ENCODE data around the gene MPP3. TPM values are rescaled to one million over a fixed set of nuclear protein-coding genes. Genes with fewer than 3 reads are reported as not detected.

MPP3 gene
- total RNA-seq, 1 donor from 2014 or later = 4.1 TPM

GRCh38 chr17:43841282-43841681 lies 8.3 kb upstream of the MPP3 start:
- DNase-seq (ENCODE audit: low read depth) = no peak
- no peaks in the 10 kb centered on the region for H3K27me3 ChIP-seq (ENCODE audit: control insufficient read depth, insufficient read depth, low read length)
- H3K36me3 ChIP-seq (ENCODE audit: control insufficient read depth, insufficient read depth, low read length) = no peaks in the 10 kb centered on the region
- no peak for TF ChIP-seq CTCF (IDR thresholded peaks at IDR 0.05; ENCODE audit: insufficient read depth, low read length, poor library complexity, severe bottlenecking)
- H3K4me3 ChIP-seq (ENCODE audit: low read depth, low read length) = no peak overlapping the region

- no peak for TF ChIP-seq CTCF (IDR thresholded peaks at IDR 0.05; ENCODE audit: insufficient read depth, low read length, poor library complexity, severe bottlenecking)
- H3K27me3 ChIP-seq (ENCODE audit: control insufficient read depth, insufficient read depth, low read length) = no peaks in the 10 kb centered on the region
- no peaks in the 10 kb centered on the region for H3K36me3 ChIP-seq (ENCODE audit: control insufficient read depth, insufficient read depth, low read length)
- no peak overlapping the region for H3K4me3 ChIP-seq (ENCODE audit: low read depth, low read length)
- no peak for DNase-seq (ENCODE audit: low read depth)
These were observed 7.9 kb upstream of the MPP3 start for GRCh38 chr17:43840814-43841213.

- no peak overlapping the region for H3K4me3 ChIP-seq (ENCODE audit: low read depth, low read length)
- DNase-seq (ENCODE audit: low read depth) = no peak
These were observed 6.7 kb upstream of the MPP3 start for GRCh38 chr17:43839670-43840108.

GRCh38 chr17:43834106-43834505 lies 1.2 kb upstream of the MPP3 start:
- no peak for DNase-seq (ENCODE audit: low read depth)
- no peaks in the 10 kb centered on the region for H3K27me3 ChIP-seq (ENCODE audit: control insufficient read depth, insufficient read depth, low read length)
- H3K36me3 ChIP-seq (ENCODE audit: control insufficient read depth, insufficient read depth, low read length) = peaks cover 4% of the 10 kb centered on the region
- no peak for TF ChIP-seq CTCF (IDR thresholded peaks at IDR 0.05; ENCODE audit: insufficient read depth, low read length, poor library complexity, severe bottlenecking)
- H3K4me3 ChIP-seq (ENCODE audit: low read depth, low read length) = no peak overlapping the region

More at GRCh38 chr17:43839670-43840108, 6.7 kb upstream of the MPP3 start:
- H3K36me3 ChIP-seq (ENCODE audit: control insufficient read depth, insufficient read depth, low read length) = no peaks in the 10 kb centered on the region
- H3K27me3 ChIP-seq (ENCODE audit: control insufficient read depth, insufficient read depth, low read length) = no peaks in the 10 kb centered on the region
- TF ChIP-seq CTCF (IDR thresholded peaks at IDR 0.05; ENCODE audit: insufficient read depth, low read length, poor library complexity, severe bottlenecking) = no peak

- TF ChIP-seq CTCF (IDR thresholded peaks at IDR 0.05; ENCODE audit: insufficient read depth, low read length, poor library complexity, severe bottlenecking) = no peak
- Histone ChIP-seq H3K27me3 (ENCODE audit: control insufficient read depth, insufficient read depth, low read length) (no peaks in the 10 kb centered on the region), H3K36me3 (ENCODE audit: control insufficient read depth, insufficient read depth, low read length) (peaks cover 6% of the 10 kb centered on the region), H3K4me3 (ENCODE audit: low read depth, low read length) (peak overlapping the region; percentile 56)
- peak; percentile 16 for DNase-seq (ENCODE audit: low read depth)
These were observed 574 bp downstream of the MPP3 start for GRCh38 chr17:43832168-43832975.

- DNase-seq (ENCODE audit: low read depth) = no peak
- H3K27me3 ChIP-seq (ENCODE audit: control insufficient read depth, insufficient read depth, low read length) = no peaks in the 10 kb centered on the region
- no peak for TF ChIP-seq CTCF (IDR thresholded peaks at IDR 0.05; ENCODE audit: insufficient read depth, low read length, poor library complexity, severe bottlenecking)
- peaks cover 6% of the 10 kb centered on the region for H3K36me3 ChIP-seq (ENCODE audit: control insufficient read depth, insufficient read depth, low read length)
- H3K4me3 ChIP-seq (ENCODE audit: low read depth, low read length) = no peak overlapping the region
These were observed 1.3 kb downstream of the MPP3 start for GRCh38 chr17:43831633-43832032.

All from kidney epithelial cell (primary cell).